HG03097 (cell line): ENCODE data around the gene HAUS1.
"Not testable (repeated sequence)": the region's sequence is repeated elsewhere in the genome, so short reads cannot be mapped to it uniquely, and the experiment has no call there.

ENCODE experiments used
- ATAC-seq: cut with Tn5 transposase; IDR thresholded peaks from one replicate; pipeline ENCODE4 v1.9.1; 2021; ENCODE audit not compliant: unreplicated experiment, low FRiP score

Gene HAUS1

DNA sequence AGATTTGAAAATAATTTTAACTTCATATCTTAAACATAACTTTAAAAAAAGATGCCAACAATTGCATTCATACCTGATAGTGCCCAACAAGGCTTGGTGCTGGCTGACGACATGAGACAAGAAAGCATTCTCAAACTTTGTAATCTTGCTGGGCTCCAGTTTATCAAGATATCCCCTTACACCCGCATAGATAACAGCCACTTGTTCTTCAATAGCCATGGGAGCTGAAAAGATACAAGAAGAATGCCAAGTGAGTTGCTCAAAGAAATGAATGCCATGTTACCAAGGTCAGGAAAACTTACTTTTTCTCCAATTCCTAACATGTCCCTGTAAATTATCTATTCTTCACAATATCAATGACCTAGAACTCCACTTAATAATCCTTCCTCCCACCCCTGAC is 19.8 kb upstream of the HAUS1 start:
- ATAC-seq = no peak

DNA sequence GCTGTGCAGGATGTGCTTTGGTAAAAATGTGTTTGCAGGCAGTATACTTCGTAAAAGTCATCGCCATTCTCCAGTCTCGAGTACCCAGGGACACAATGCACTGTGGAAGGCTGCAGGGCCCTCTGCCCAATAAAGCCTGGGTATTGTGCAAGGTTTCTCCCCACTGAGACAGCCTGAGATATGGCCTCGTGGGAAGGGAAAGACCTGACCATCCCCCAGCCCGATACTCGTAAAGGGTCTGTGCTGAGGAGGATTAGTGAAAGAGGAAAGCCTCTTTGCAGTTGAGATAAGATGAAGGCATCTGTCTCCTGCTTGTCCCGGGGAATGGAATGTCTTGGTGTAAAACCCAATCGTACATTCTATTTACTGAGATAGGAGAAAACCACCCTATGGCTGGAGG is 15.7 kb upstream of the HAUS1 start:
- not testable (repeated sequence) for ATAC-seq

DNA sequence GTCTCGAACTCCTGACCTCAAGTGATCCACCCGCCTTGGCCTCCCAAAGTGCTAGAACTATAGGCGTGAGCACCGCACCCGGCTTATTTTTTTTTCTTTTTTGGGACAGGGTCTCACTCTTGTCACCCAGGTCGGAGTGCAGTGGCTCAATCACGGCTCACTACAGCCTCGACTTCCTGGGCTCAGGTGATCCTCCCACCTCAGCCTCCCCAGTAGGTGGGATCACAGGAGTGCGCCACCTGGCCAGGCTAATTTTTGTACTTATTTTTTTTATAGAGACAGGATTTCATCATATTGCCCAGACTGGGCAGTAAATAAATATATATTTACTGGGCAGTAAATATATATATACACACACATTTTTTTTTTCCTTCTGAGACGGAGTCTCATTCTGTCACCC is 8.7 kb upstream of the HAUS1 start:
- no peak for ATAC-seq

DNA sequence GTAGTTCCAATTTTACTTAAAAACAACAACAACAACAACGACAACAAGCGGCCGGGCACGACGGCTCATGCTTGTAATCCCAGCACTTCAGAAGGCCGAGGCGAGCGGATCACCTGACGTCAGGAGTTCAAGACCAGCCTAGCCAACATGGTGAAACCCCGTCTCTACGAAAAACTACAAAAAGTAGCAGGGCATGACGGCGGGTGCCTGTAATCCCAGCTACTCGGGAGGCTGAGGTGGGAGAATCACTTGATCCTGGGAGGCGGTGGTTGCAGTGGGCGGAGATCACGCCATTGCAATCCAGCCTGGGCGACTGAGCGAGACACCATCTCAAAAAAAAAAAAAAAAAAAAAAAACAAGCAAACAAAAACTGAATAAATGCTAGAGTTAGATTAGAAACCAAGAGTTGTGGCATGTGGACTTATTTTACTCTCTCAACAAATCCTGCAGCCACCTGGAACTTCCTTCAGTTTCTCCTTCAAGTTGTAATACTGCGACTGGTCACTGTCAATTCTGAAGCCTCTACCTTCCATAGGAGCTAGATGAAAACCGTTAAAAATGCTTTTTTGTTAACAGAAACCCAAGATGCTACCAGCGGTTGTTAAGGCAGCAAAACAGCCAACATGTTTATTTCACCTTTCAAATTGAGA is 7.4 kb upstream of the HAUS1 start:
- no peak for ATAC-seq

DNA sequence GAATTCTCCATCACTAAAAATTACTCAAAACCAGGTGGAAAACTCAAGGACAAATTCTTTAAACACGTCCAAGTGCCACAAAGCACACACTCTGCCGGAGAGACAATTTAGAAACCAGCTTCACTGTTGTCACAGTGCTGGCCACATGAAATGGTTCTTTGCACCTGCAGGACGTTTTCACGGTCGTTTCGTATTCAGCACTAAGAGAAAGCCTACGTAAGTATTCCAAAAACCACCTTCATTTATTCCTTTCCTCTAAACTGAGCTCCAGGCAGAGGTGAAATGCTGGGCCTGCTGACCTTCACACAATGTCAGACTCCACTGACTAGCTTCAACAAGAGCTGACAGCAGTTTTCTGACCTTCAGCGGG is 6.8 kb upstream of the HAUS1 start:
- ATAC-seq = peak; percentile 18

DNA sequence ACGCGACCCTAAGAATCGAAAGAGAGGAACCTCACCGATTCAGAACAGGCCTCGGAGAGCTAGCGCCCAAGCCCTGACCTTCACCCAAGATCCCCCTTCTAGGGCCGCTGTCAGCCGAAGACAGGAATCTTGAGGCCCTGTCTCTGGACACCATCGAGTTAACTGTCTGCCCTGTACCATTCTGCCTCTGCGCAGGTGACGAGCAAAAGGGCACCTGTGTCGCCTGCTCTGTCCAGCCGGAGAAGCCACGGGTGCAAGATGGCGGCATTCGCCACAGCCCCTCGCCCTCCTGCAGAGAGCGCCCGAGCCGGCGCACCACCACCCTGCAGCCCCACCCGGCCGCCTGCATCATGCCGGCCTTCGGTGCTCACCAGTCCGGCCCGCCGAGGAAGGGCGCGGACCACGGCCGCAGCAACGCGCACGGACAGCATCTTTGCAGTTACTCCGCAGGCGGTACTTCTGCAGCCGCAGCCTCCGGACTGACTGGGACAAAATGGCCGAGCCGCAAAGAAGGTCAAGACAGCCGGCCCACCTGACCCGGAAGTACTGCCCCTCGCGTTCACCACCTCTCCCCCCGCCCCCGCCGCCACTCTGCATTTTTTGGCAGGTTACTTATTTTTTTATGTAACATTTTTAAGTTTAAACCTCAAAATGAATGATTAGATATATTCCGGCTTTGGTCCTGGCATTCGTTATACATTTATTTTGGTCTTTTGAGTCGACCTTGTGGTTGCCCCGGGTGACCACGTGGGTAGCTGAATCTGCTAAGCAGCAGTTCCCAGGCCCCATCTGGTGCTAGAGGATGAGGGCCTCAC is 6.2 kb upstream of the HAUS1 start, which contains the start of gene ATP5F1A:
Gene ATP5F1A (minus strand): TSS at position 496 of the 815 bp plus-strand sequence. CDS start 65 bp downstream, at position 431.
- ATAC-seq = peak; percentile 80

DNA sequence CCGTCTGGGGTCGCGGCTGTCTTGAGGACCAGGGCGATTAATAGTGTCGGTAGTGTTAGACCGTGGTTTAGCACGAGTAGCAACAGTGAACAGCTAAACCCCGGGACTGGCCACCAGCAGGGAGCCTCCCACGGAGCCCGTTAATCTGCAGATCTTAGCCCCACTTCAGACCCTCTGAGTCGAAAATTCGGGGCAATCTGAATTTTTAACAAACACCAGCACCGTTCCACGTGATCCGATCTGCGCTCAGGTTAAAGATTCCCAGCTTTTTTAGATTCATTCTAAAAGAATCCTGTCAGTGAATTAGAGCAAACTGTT is 5.6 kb upstream of the HAUS1 start:
- ATAC-seq = no peak

DNA sequence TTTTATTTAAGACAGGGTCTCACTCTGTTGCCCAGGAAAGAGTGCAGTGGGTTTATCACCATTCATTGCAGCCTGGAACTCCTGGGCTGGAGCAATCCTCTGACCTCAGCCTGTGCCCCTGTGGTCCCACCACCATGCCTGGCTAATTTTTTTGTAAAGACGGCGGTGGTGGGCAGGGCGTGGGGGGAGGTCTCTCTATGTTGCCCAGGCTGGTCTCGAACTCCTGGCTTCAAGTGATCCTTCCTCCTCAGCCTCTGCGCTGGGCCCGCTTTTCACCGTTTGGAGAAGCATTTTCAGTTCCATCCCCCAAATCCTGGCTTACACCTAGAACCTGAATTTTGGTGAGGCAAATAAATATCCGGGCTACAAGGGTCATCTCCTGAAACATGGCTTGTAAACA is 4.7 kb upstream of the HAUS1 start:
- no peak for ATAC-seq

DNA sequence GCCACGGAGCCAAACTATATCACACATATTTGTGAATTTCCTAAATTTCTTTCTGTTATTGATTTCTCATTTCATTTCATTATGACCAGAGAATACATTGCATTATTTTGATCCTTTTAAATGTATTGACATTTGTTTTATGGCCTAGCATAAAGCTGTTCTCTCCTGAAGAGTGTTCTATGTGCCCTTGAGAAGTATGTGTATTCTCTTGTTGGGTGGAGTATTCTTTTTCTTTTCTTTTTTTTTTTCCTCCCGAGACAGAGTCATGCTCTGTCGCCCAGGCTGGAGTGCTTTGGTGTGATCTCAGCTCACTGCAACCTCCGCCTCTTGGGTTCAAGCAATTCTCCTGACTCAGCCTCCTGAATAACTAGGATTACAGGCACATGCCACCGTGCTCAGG is 5.2 kb downstream of the HAUS1 start:
- ATAC-seq = no peak

DNA sequence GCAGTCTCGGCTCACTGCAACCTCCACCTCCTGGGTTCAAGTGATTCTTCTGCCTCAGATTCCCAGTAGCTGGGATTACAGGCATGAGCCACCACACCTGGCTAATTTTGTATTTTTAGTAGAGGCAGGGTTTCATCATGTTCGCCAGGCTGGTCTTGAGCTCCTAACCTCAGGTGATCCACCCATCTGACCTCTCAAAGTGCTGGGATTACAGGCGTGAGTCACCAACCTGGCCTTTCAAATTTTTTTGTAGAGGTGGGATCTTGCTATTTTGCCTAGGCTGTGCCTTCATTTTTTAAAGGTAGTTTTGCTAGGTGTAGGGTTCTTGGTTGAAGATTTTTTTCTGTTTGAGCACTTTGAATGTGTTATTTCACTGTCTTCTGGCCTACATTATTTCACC is 6.2 kb downstream of the HAUS1 start:
- ATAC-seq = no peak

DNA sequence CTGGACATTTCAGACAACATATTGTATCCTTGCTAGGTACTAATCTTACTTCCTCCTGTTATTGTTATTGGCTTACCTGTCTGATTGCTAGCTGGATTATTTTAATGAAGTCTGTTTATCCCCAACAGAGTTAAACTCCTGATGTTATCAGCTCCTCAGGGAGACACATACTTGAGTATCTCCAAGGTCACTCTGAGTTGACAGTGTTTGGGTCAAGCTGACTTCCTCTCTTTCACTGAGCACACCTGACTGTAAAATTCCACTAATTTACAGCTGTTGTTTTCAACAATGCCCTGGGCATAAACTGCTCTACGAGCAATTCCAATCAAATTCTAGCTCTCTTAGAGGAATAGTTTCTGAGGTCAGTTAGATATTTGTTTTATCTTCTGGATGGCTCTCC is 9.6 kb downstream of the HAUS1 start:
- ATAC-seq = no peak

DNA sequence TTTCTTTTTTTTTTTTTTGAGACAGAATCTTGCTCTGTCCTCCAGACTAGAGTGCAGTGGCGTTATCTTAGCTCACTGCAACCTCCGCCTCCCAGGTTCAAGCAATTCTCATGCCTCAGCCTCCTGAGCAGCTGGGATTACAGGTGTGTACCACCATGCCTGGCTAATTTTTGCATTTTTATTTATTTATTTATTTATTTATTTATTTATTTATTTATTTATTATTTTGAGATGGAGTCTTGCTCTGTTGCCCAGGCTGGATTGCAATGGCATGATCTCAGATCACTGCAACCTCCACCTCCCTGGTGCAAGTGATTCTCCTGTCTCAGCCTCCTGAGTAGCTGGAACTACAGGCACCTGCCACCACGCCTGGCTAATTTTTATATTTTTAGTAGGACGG is 22.4 kb downstream of the HAUS1 start:
- ATAC-seq = not testable (repeated sequence)

DNA sequence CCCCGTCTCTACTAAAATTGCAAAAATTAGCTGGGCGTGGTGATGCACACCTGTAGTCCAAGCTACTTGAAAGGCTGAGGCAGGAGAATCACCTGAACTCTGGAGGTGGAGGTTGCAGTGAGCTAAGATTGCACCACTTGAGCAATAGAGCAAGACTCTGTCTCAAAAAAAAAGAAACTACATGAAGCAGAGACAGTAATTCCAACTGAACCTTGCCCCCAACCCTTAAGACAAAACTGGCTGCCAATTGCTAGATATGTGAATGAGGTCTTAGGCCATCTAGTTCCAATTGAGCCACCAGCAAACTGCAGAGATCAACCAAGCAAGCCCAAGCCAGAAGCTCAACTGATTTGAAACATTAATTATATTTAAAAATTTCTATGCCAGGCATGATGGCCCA is 25.9 kb downstream of the HAUS1 start:
- ATAC-seq = no peak

DNA sequence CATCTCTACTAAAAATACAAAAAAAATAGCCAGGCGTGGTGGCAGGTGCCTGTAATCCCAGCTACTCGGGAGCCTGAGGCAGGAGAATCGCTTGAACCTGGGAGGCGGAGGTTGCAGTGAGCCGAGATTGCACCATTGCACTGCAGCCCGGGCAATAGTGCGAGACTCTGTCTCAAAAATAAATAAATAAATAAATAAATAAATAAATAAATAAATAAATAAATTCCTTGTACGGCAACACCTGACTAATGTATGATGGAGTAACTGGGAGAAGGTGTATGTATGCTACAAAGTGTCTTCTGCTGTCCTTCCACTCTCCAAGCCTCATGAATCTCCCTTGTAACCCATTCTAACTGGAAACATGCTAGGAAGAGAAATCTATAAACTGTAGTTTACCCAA is 26.4 kb downstream of the HAUS1 start:
- ATAC-seq = not testable (repeated sequence)

DNA sequence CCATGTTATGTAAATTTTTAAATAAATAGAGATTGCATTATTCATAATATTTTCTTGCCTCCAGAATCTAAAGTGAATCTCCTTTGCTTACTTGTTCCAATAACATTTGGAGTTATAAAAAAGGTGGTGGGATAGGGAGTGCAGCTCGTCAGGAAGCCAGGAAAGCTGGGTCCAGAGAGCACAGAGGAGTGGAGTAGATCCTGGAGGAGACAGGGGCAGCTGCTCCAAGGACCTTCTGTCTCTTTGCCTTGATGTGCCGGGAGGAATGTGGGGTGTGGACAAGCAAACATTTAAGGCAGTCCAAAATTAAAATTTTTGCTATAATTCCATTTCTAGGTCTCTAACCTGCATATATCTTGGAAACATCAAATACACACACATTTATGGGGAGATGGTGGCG is 29.3 kb downstream of the HAUS1 start:
- no peak for ATAC-seq

DNA sequence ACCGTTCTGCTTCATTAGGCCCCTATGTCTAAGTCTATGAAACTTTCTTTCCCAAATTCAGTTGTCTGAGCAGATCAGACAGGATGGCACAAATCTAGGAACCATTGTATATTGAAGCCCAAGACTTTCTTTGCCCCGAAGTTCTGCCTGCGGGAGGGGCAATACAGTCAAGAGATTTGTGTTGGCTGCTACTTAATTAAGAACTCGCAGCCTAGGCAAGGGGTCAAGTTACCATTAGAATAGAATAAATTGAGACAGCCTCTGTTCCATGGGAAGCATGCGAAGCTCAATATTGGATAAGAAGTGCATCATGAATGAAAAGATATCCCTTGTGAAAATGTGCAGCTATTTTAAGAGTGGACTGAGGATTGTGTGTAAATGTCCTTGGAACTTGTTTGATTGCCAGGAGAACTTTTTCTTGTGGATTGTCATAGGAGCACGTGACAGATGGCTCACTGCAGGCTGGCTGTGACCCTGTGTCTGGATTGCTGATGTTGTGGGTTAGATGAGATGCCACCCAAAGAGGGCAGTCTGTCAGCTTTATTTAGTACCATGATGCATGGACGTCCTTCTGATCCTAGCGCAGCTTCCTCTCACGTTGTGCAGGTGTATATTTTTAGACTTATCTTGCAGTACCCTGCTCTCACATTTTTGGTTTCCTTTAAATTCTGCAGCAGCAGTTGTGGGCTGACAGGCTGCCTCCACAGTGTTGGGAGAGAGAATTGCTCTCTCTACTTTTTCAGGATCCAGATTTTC is 30.9 kb downstream of the HAUS1 start:
- no peak for ATAC-seq

DNA sequence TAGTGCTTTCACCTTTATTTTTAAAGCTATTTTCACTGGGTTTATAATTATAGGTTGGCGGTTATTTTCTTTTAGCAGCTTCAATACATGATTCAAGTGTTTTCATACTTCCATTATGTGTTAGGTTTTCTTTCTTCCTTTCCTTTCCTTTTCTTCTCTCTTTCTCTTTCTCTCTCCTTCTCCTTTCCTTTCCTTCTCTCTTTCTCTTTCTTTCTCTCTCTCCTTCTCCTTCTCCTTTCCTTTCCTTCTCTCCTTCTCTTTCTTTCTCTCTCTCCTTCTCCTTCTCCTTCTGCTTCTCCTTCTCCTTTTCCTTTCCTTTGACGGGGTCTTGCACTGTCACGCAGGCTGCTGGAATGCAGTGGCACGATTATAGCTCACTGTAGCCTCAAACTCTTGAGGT is 36.0 kb downstream of the HAUS1 start:
- ATAC-seq = no peak

DNA sequence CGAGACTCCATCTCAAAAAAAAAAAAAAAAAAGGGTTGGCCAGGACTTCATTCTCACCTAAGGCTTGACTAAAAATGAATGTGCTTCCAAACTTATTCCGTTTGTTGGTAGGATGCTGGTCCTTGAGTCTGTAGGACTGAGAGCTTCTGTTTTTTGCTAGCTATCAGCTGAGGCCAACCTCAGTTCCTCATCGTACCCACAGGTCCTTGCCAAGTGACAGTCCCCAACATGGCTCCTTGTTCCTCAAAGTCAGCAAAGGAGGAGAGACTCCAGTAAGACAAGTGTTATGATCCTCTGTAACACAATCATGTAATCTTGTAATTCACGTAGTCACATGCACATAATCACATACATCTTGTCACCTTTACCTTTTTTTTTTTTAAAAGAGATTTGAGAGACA is 37.0 kb downstream of the HAUS1 start:
- no peak for ATAC-seq

DNA sequence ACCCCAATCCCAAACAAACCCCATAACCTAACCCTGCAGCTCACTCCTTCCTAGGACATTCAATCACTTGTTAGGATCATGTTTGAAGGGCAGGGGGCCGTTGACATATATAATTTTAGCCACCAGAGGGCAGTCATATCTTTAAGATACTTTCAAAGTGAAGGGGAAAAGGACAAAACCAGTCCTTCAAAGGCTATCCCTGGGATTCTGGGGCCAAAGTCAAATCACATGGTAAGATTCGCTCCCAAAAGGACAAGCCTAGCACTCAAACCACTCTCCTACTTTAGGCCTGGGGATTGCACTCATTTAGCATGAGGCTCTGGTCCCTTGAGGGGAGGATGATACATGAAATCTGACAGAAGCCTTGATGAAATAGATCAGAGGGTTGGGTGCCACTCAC is 44.6 kb downstream of the HAUS1 start:
- no peak for ATAC-seq

DNA sequence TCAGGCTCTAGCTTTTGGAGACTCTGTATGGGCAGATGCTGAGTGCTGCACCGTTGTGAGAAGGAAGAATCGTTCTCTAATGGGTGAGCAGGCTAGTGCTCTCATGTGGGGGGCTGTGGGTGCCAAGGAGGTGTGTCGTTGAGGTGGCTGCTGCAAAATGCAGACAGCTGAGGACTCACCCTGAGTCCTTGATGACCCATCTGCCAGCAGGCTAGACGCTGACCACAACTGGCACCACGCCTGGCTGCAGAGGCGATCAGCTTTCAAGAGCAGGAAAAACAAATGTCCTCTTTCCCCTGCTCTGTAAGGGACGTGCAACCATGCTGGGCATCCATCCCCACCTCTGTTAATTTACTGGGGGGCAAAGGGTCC is 48.2 kb downstream of the HAUS1 start:
- no peak for ATAC-seq

DNA sequence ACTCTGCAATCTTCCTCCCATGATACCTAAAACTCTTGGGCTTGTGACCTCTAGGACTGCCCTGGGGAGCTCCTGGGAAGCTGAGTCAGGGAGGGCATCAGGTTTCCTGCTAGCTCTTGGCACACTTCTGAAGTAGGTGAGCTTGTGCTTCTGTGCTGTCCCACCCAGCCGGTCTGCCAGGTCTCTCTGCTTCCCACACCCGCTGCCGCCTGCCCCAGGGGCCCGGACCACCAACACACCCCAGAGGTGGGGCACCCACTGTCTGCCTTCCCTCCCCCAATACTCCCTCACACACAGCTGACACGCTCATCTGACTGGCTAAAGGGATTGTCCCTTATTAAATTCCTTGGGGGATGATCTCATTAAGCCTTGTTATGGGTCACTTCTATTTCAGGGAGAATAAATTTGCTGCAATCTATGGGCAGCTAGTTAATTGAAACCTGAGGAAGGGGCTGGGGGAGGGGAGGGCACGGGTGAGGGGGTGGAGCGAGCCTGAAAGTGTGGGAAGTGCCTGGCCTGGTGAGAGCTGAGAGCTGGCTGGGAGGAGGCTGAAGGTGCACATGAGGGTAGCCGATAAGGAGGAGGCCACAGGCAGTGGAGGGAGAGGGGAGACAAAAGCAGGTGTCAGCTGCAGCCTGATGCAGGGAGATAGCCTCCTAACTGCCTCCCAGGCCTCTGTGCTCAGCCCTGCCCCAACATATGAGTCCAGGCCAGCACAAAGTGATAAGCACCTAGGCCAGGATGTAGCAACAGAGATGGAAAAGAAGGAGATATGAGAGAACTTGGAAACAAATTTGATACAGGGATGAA is 48.8 kb downstream of the HAUS1 start:
- ATAC-seq = no peak
